Sigmoid colon (tissue), 7 donors: Measurements from ENCODE around the gene PTBP1. TPM values are rescaled to one million over a fixed set of nuclear protein-coding genes. Genes with fewer than 3 reads are reported as not detected.

Source experiments
- DNase-seq: peaks from one replicate; pipeline ENCODE4 v3.0.0-alpha.2; 2019
- H3K27ac ChIP-seq, 4 donors: fragments of 200-600 bp; sonication (generic); one replicate each; pipeline ENCODE4 v1.5.1; 2016 to 2019; ENCODE audit warnings: mild to moderate bottlenecking in 1 of 4
- H3K27me3 ChIP-seq, 3 donors: fragments of 200-600 bp; sonication (generic); one replicate each; pipeline ENCODE4 v1.5.1; 2019; ENCODE audit warnings: mild to moderate bottlenecking in 1 of 3
- H3K36me3 ChIP-seq, 4 donors: fragments of 200-600 bp; sonication (generic); one replicate each; pipeline ENCODE4 v1.5.1; 2016 to 2019
- H3K4me1 ChIP-seq, 4 donors: fragments of 200-600 bp; sonication (generic); one replicate each; pipeline ENCODE4 v1.5.1; 2017 to 2019
- H3K4me3 ChIP-seq, 4 donors: fragments of 200-600 bp; sonication (generic); one replicate each; pipeline ENCODE4 v1.5.1; 2017 to 2019; ENCODE audit warnings: mild to moderate bottlenecking in 2 of 4, moderate library complexity in 1 of 4
- H3K9me3 ChIP-seq, 4 donors: fragments of 200-600 bp in 3 of 4; sonication (generic) in 3 of 4; one replicate each; pipeline versions ENCODE4 v1.5.1 to v1.6.1; 2013 to 2019
- CTCF ChIP-seq, 4 experiments: fragments of 450-650 bp in 3 of 4; fragments of 200-600 bp in 1 of 4; IDR thresholded peaks; one replicate each; pipeline ENCODE4 v1.5.1; 2016 to 2019; ENCODE audit warnings: antibody characterized with exemption in 4 of 4, mild to moderate bottlenecking in 3 of 4, moderate library complexity in 2 of 4
- EP300 ChIP-seq, 4 donors: sonication (generic); formaldehyde crosslinking; IDR thresholded peaks; one replicate each; pipeline ENCODE4 v1.6.1; 2017; ENCODE audit warnings: antibody characterized with exemption in 4 of 4
- POLR2A ChIP-seq, 2 donors: fragments of 450-650 bp; IDR thresholded peaks; one replicate each; pipeline ENCODE4 v1.6.1; 2016; ENCODE audit warnings: antibody characterized with exemption in 2 of 2, mild to moderate bottlenecking in 2 of 2, moderate library complexity in 2 of 2
- POLR2AphosphoS5 ChIP-seq, 4 donors: sonication (generic); formaldehyde crosslinking; IDR thresholded peaks; one replicate each; pipeline ENCODE4 v1.6.1; 2017; ENCODE audit warnings: antibody characterized with exemption in 4 of 4
- WGBS, 2 donors: extraction: QIAGEN DNeasy Blood & Tissue Kit; methylation state at CpG; one replicate each; pipeline ENCODE4 v1.1.7; 2013; 5-methylcytosine and 5-hydroxymethylcytosine counted together
- intact Hi-C: fragments of 100-400 bp; cut with DNase I; formaldehyde crosslinking; loops from one replicate; pipeline ENCODE4 v1.15.1; 2023
- polyA plus RNA-seq, 3 donors: library from polyadenylated mRNA; stranded (reverse); fragments of 200-250 nt; gene quantifications; one replicate each; pipeline ENCODE4 v1.2.3, GENCODE V29; 2013
- total RNA-seq, 4 donors: library from RNA; depleted of rRNA; stranded (reverse); fragments of >200 nt; gene quantifications; one replicate each; pipeline ENCODE4 v1.1.0, GENCODE V29; 2016
- donor health status: healthy with polysubstance abuse.
- donor health status: Bipolar disorder and iron deficiency.
- donor health status: healthy.

PTBP1 gene
- total and polyA plus RNA-seq, 7 donors: 53.8 to 154 (median 78.7) TPM

GRCh38 chr19:789701-790060, 7.6 kb upstream of the PTBP1 start:
- H3K9me3 ChIP-seq: no peaks in the 10 kb centered on the region
- H3K36me3 ChIP-seq: no peaks in the 10 kb centered on the region
- H3K4me1 ChIP-seq: peaks cover 0 to 11% (median 0%) of the 10 kb centered on the region in 4 donors
- DNase-seq: no peak
- intact Hi-C loops: no loop called here
- TF ChIP-seq EP300 (IDR thresholded peaks at IDR 0.05) (no peak), POLR2A (IDR thresholded peaks at IDR 0.05) (no peak), CTCF (IDR thresholded peaks at IDR 0.05) (no peak), POLR2AphosphoS5 (IDR thresholded peaks at IDR 0.05) (no peak)
- 68 to 77% methylated on average over 9 of the region's 9 CpGs for WGBS, 2 donors
- no peak overlapping the region for H3K4me3 ChIP-seq
- H3K27ac ChIP-seq: peak overlapping the region; percentile 35 to 55 (median 42)
- no peaks in the 10 kb centered on the region for H3K27me3 ChIP-seq

GRCh38 chr19:791007-791566, 6.2 kb upstream of the PTBP1 start:
- TF ChIP-seq CTCF (IDR thresholded peaks at IDR 0.05) (no peak), POLR2A (IDR thresholded peaks at IDR 0.05) (no peak), EP300 (IDR thresholded peaks at IDR 0.05) (no peak), POLR2AphosphoS5 (IDR thresholded peaks at IDR 0.05) (no peak)
- Histone ChIP-seq H3K27ac (no peak overlapping the region), H3K4me3 (no peak overlapping the region), H3K27me3 (no peaks in the 10 kb centered on the region), H3K4me1 (peaks cover 0 to 19% (median 4%) of the 10 kb centered on the region in 4 donors), H3K36me3 (no peaks in the 10 kb centered on the region), H3K9me3 (no peaks in the 10 kb centered on the region)
- 89 to 91% methylated on average over 26 of the region's 26 CpGs for WGBS, 2 donors
- intact Hi-C loops: no loop called here
- no peak for DNase-seq

GRCh38 chr19:791567-792305, 5.5 kb upstream of the PTBP1 start:
- no peaks in the 10 kb centered on the region for H3K36me3 ChIP-seq
- WGBS, 2 donors: 73 to 75% methylated on average over 8 of the region's 8 CpGs
- TF ChIP-seq EP300 (IDR thresholded peaks at IDR 0.05): no peak
- TF ChIP-seq POLR2AphosphoS5 (IDR thresholded peaks at IDR 0.05): no peak
- TF ChIP-seq POLR2A (IDR thresholded peaks at IDR 0.05): no peak
- no peak for TF ChIP-seq CTCF (IDR thresholded peaks at IDR 0.05)
- peaks cover 0 to 24% (median 10%) of the 10 kb centered on the region in 4 donors for H3K4me1 ChIP-seq
- no peaks in the 10 kb centered on the region for H3K27me3 ChIP-seq
- no peak overlapping the region for H3K4me3 ChIP-seq
- H3K27ac ChIP-seq: peak overlapping the region in 1 of 4 donors; percentile 46
- no peak for DNase-seq
- no peaks in the 10 kb centered on the region for H3K9me3 ChIP-seq
- intact Hi-C loops: no loop called here

- Histone ChIP-seq H3K4me3 (no peak overlapping the region), H3K9me3 (no peaks in the 10 kb centered on the region), H3K27me3 (no peaks in the 10 kb centered on the region), H3K27ac (peak overlapping the region in 1 of 4 donors; percentile 46), H3K4me1 (peaks cover 0 to 24% (median 10%) of the 10 kb centered on the region in 4 donors), H3K36me3 (no peaks in the 10 kb centered on the region)
- no peak for TF ChIP-seq POLR2A (IDR thresholded peaks at IDR 0.05)
- TF ChIP-seq CTCF (IDR thresholded peaks at IDR 0.05): no peak
- no peak for TF ChIP-seq POLR2AphosphoS5 (IDR thresholded peaks at IDR 0.05)
- TF ChIP-seq EP300 (IDR thresholded peaks at IDR 0.05): no peak
- WGBS, 2 donors: 75 to 84% methylated on average over 16 of the region's 16 CpGs
- intact Hi-C loops: no loop called here
- DNase-seq: no peak
Measured at GRCh38 chr19:792306-792885, 4.9 kb upstream of the PTBP1 start.
